Cardiac muscle cell (in vitro differentiated cells and primary cell): ENCODE data around the gene GABARAPL1. TPM values are rescaled to one million over a fixed set of nuclear protein-coding genes. Genes with fewer than 3 reads are reported as not detected.

Experiments
- DNase-seq, 2 donors: peaks; one replicate each; pipeline versions ENCODE4 v3.0.0 to v3.0.0-alpha.2; 2010 to 2017; ENCODE audit warnings: low read depth in 1 of 2, low spot score in 1 of 2
- H3K27ac ChIP-seq: fragments of 200-600 bp; sonication (generic); 2 replicates; pipeline ENCODE4 v1.5.1; 2016
- H3K27me3 ChIP-seq: fragments of 200-600 bp; sonication (generic); 2 replicates; pipeline ENCODE4 v1.6.0; 2016; ENCODE audit warnings: control low read depth
- H3K36me3 ChIP-seq: fragments of 200-600 bp; sonication (generic); 2 replicates; pipeline ENCODE4 v1.5.1; 2016; ENCODE audit warnings: control low read depth
- H3K4me1 ChIP-seq: fragments of 200-600 bp; sonication (generic); 2 replicates; pipeline ENCODE4 v1.8.1; 2017; ENCODE audit warnings: low read depth, mild to moderate bottlenecking, mixed run types
- H3K4me3 ChIP-seq: fragments of 200-600 bp; sonication (generic); 2 replicates; pipeline ENCODE4 v1.5.1; 2016; ENCODE audit warnings: mild to moderate bottlenecking
- H3K9me3 ChIP-seq: fragments of 200-600 bp; sonication (generic); 2 replicates; pipeline ENCODE4 v1.5.1; 2017; ENCODE audit warnings: low read depth, mild to moderate bottlenecking, control low read depth
- CTCF ChIP-seq: IDR thresholded peaks from 2 replicates; pipeline ENCODE4 v1.5.1; 2012; ENCODE audit warnings: low read depth, mild to moderate bottlenecking, low read length
- polyA plus RNA-seq: library from polyadenylated mRNA; unstranded; fragments of >200 nt; fragmentation: Nextera tagmentation; extraction: Ambion mirVana; gene quantifications from 2 replicates; pipeline ENCODE4 v1.2.1, GENCODE V29; 2016
- total RNA-seq: library from RNA; depleted of rRNA; stranded (reverse); fragments of >200 nt; gene quantifications from 2 replicates; pipeline ENCODE4 v1.2.3, GENCODE V29; 2016

Gene GABARAPL1
- total and polyA plus RNA-seq, 2 experiments from 2014 or later: 59.0 to 71.6 TPM

- Histone ChIP-seq H3K4me3 (no peak overlapping the region), H3K36me3 (peaks cover 9% of the 10 kb centered on the region)
- no peak for TF ChIP-seq CTCF
Observed at GRCh38 chr12:10226731-10227130, 14.1 kb downstream of the GABARAPL1 start.

GRCh38 chr12:10227648-10228047 lies 15.0 kb downstream of the GABARAPL1 start:
- TF ChIP-seq CTCF: no peak
- Histone ChIP-seq H3K9me3 (no peaks in the 10 kb centered on the region), H3K4me3 (no peak overlapping the region), H3K27ac (no peak overlapping the region), H3K4me1 (no peaks in the 10 kb centered on the region), H3K27me3 (no peaks in the 10 kb centered on the region), H3K36me3 (peaks cover 4% of the 10 kb centered on the region)
- no peak for DNase-seq

More at GRCh38 chr12:10226731-10227130, 14.1 kb downstream of the GABARAPL1 start:
- no peaks in the 10 kb centered on the region for H3K27me3 ChIP-seq
- H3K4me1 ChIP-seq: no peaks in the 10 kb centered on the region
- no peak for DNase-seq
- no peaks in the 10 kb centered on the region for H3K9me3 ChIP-seq
- no peak overlapping the region for H3K27ac ChIP-seq

- H3K36me3 ChIP-seq: no peaks in the 10 kb centered on the region
Observed at GRCh38 chr12:10234562-10234961, 21.9 kb downstream of the GABARAPL1 start.

GRCh38 chr12:10235761-10236631 lies 23.3 kb downstream of the GABARAPL1 start:
- no peaks in the 10 kb centered on the region for H3K4me1 ChIP-seq
- no peaks in the 10 kb centered on the region for H3K9me3 ChIP-seq
- TF ChIP-seq CTCF: peak; percentile 77
- H3K27ac ChIP-seq: no peak overlapping the region
- peak; percentile 57 to 61 for DNase-seq
- no peaks in the 10 kb centered on the region for H3K27me3 ChIP-seq
- H3K4me3 ChIP-seq: no peak overlapping the region
- H3K36me3 ChIP-seq: no peaks in the 10 kb centered on the region

More at GRCh38 chr12:10234562-10234961, 21.9 kb downstream of the GABARAPL1 start:
- no peak overlapping the region for H3K27ac ChIP-seq
- no peaks in the 10 kb centered on the region for H3K4me1 ChIP-seq
- DNase-seq: no peak
- no peaks in the 10 kb centered on the region for H3K27me3 ChIP-seq
- H3K9me3 ChIP-seq: no peaks in the 10 kb centered on the region
- no peak overlapping the region for H3K4me3 ChIP-seq
- no peak for TF ChIP-seq CTCF

- H3K4me1 ChIP-seq: no peaks in the 10 kb centered on the region
- no peak overlapping the region for H3K27ac ChIP-seq
- no peak for DNase-seq
- H3K9me3 ChIP-seq: no peaks in the 10 kb centered on the region
- no peaks in the 10 kb centered on the region for H3K27me3 ChIP-seq
- H3K36me3 ChIP-seq: no peaks in the 10 kb centered on the region
- TF ChIP-seq CTCF: no peak
- H3K4me3 ChIP-seq: no peak overlapping the region
Observed at GRCh38 chr12:10236720-10237119, 24.0 kb downstream of the GABARAPL1 start.
